ENCODE measurements around the gene TRIO.
"Not testable (repeated sequence)": the region's sequence is repeated elsewhere in the genome, so short reads cannot be mapped to it uniquely, and the experiment has no call there.

Gene TRIO

DNA sequence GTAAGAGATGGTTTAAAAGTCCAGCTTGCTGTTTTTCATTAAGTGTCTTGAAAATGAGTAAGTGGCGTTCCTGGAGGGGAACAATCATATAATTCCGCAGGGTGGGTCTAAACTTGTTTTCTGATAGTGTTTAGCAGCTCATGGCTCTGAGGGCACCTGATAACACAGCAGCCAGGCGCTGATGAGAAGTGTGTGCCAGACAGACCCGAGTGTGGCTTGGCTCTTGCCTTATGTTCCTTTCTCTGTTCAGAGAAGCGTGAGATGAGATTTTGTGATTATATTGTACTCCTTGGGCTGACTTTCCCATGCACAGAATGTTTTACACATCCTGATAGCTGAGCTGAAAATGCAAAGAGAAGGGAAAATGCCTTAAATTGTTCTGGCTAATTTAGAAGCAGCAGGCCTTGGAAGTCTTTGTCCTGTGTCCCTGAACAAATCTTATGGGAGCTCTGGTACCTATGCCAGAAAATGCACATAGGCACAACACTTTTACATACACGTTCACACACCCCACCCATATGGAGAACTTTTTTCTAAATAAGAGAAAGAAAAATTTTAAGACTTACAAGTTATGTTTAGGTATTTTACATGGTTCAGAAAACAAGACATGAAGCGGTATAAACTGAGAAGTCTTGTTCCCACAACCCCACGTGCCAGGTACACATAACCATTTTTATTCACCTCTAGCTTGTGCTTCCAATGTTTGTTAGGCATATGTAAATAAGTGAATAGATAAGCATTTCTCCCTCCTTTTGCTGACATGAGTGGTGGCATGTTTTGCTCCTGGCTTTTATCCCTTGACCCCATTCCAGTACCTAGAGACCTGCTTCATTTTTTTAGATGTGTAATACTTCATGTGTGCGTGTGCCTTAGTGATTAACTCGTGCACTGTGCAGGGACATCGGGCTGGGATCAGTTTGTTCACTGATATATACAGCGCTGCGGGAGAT, 286.2 kb downstream of the TRIO start:
- Histone ChIP-seq H3K18ac (ENCODE audit: low read length) (no peak overlapping the region), H3K56ac (ENCODE audit: low read length) (no peak overlapping the region), H3K4me3 (ENCODE audit: low read length) (no peak overlapping the region), H2BK120ac (ENCODE audit: low read depth, low read length) (no peak overlapping the region), H2BK5ac (ENCODE audit: low read length) (no peak overlapping the region), H4K5ac (ENCODE audit: low read length) (no peak overlapping the region), H3K79me1 (ENCODE audit: low read length) (peaks cover 12% of the 10 kb centered on the region), H2BK15ac (replicated peaks; ENCODE audit: low read depth) (no peak overlapping the region), H2AK5ac (ENCODE audit: low read length) (no peak overlapping the region), H3K36me3 (ENCODE audit: control insufficient read depth, insufficient read depth, low read length) (no peaks in the 10 kb centered on the region), H3K79me2 (ENCODE audit: control insufficient read depth, insufficient read depth, low read length) (no peaks in the 10 kb centered on the region), H3K4ac (ENCODE audit: low read depth, low read length) (no peak overlapping the region), H3K27me3 (ENCODE audit: insufficient read depth, low read length, poor library complexity) (no peaks in the 10 kb centered on the region), H3K4me1 (ENCODE audit: control insufficient read depth, low read depth, low read length) (peaks cover 13% of the 10 kb centered on the region), H3K4me2 (ENCODE audit: low read length) (no peak overlapping the region), H3K9ac (ENCODE audit: low read length) (no peak overlapping the region), H3K27ac (ENCODE audit: low read depth, low read length) (no peak overlapping the region), H4K8ac (ENCODE audit: low read depth, low read length) (no peak overlapping the region), H3K23ac (ENCODE audit: low read length) (no peak overlapping the region)
- no CpG with 5 or more reads among the region's 13 CpGs for WGBS (ENCODE audit: extremely low coverage, insufficient coverage, low lambda C conversion rate)
- DNase-seq, result no peak

DNA sequence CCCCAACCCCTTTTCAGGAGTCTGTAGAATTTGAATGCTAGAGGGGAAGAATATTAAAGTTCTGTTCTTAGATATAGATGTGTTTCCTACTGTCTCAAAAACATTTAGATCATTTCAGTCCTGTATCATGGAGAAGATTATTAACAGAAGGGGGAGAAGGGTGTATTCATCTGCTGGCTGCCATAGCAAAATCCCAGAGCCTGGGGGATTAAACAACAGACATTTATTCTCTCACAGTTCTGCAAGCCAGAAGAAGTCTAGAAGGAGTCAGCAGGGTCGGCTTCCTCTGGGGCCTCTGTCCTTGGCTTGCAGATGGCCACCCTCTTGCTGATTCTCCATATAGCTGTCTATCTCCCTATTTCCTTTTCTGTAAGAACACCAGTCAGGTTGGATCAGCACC, 288.4 kb downstream of the TRIO start:
- no CpG with 5 or more reads among the region's 1 CpG for WGBS (ENCODE audit: extremely low coverage, insufficient coverage, low lambda C conversion rate)
- Histone ChIP-seq H3K4me3 (ENCODE audit: low read length) (no peak overlapping the region), H2BK120ac (ENCODE audit: low read depth, low read length) (no peak overlapping the region), H3K18ac (ENCODE audit: low read length) (no peak overlapping the region), H2BK15ac (replicated peaks; ENCODE audit: low read depth) (no peak overlapping the region), H3K4ac (ENCODE audit: low read depth, low read length) (no peak overlapping the region), H3K79me1 (ENCODE audit: low read length) (peaks cover 14% of the 10 kb centered on the region), H4K5ac (ENCODE audit: low read length) (no peak overlapping the region), H3K36me3 (ENCODE audit: control insufficient read depth, insufficient read depth, low read length) (no peaks in the 10 kb centered on the region), H4K8ac (ENCODE audit: low read depth, low read length) (no peak overlapping the region), H3K27ac (ENCODE audit: low read depth, low read length) (no peak overlapping the region), H3K79me2 (ENCODE audit: control insufficient read depth, insufficient read depth, low read length) (no peaks in the 10 kb centered on the region), H3K4me2 (ENCODE audit: low read length) (no peak overlapping the region), H2AK5ac (ENCODE audit: low read length) (no peak overlapping the region), H3K9ac (ENCODE audit: low read length) (no peak overlapping the region), H3K23ac (ENCODE audit: low read length) (no peak overlapping the region), H3K27me3 (ENCODE audit: insufficient read depth, low read length, poor library complexity) (no peaks in the 10 kb centered on the region), H2BK5ac (ENCODE audit: low read length) (no peak overlapping the region), H3K4me1 (ENCODE audit: control insufficient read depth, low read depth, low read length) (peaks cover 13% of the 10 kb centered on the region), H3K56ac (ENCODE audit: low read length) (no peak overlapping the region)
- DNase-seq, result no peak

DNA sequence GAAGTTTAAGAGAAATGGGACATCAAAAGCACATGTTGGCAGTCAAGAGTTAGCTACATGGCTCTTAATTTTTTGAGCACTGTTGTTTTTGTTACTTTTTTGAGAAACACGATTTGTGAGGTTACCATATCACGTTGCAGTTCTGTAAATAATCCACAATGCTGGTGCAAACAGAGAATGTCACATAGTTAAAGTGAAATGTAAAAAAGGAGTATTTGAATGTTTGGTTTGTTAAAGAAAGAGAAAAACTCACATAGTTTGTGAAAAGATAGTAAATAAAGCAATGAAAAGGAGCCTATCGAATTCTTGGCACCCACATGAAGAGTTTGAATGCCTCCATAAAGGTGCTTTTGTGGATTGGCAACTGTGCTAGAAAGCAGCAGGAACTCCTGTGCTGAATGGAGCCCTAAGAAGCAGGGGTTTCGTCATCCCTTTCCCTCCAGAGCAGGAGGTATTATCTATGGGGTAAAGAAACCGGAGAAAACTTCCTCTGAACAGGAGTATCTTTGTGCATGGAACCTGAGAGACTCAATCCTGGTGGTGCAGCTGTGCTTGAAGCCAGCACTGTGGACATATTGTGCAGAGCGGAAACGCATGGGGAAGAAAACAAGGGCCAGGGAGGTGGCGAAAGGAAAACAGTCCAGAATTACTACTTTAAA, 289.9 kb downstream of the TRIO start:
- no peak overlapping the region for H3K18ac ChIP-seq (ENCODE audit: low read length)
- H2BK5ac ChIP-seq (ENCODE audit: low read length), result no peak overlapping the region
- H3K4ac ChIP-seq (ENCODE audit: low read depth, low read length), result no peak overlapping the region
- WGBS (ENCODE audit: extremely low coverage, insufficient coverage, low lambda C conversion rate), result no CpG with 5 or more reads among the region's 8 CpGs
- no peak overlapping the region for H4K8ac ChIP-seq (ENCODE audit: low read depth, low read length)
- H3K27me3 ChIP-seq (ENCODE audit: insufficient read depth, low read length, poor library complexity), result no peaks in the 10 kb centered on the region
- no peak overlapping the region for H3K4me2 ChIP-seq (ENCODE audit: low read length)
- no peak overlapping the region for H2AK5ac ChIP-seq (ENCODE audit: low read length)
- no peak overlapping the region for H2BK15ac ChIP-seq (replicated peaks; ENCODE audit: low read depth)
- no peak overlapping the region for H4K5ac ChIP-seq (ENCODE audit: low read length)
- no peak overlapping the region for H3K4me3 ChIP-seq (ENCODE audit: low read length)
- H3K79me1 ChIP-seq (ENCODE audit: low read length), result peaks cover 12% of the 10 kb centered on the region
- no peak overlapping the region for H3K9ac ChIP-seq (ENCODE audit: low read length)
- no peaks in the 10 kb centered on the region for H3K79me2 ChIP-seq (ENCODE audit: control insufficient read depth, insufficient read depth, low read length)
- H3K36me3 ChIP-seq (ENCODE audit: control insufficient read depth, insufficient read depth, low read length), result no peaks in the 10 kb centered on the region
- no peak overlapping the region for H2BK120ac ChIP-seq (ENCODE audit: low read depth, low read length)
- H3K27ac ChIP-seq (ENCODE audit: low read depth, low read length), result no peak overlapping the region
- peaks cover 13% of the 10 kb centered on the region for H3K4me1 ChIP-seq (ENCODE audit: control insufficient read depth, low read depth, low read length)
- peak overlapping the region; percentile 33 for H3K23ac ChIP-seq (ENCODE audit: low read length)
- no peak for DNase-seq
- no peak overlapping the region for H3K56ac ChIP-seq (ENCODE audit: low read length)

DNA sequence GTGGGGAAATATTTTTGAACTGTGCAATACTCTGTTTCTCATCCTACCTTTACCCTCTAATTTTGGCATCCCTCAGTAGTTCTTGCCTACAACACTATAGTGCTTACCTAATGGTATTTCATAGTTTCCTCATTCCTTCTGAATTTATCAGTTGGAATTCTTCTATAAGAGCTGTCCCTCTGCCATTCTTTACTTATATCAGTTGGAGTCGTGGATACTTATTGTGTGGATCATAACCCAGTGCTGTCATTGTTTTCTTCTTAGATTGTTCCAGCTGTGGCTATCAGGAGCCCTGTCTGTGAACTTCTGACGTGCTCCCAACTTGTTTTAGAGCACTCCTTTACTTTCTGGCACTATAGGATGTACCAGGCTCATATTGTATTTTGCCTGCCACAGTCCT, 292.3 kb downstream of the TRIO start:
- Histone ChIP-seq H2AK5ac (ENCODE audit: low read length) (no peak overlapping the region), H3K4me1 (ENCODE audit: control insufficient read depth, low read depth, low read length) (peaks cover 9% of the 10 kb centered on the region), H3K79me2 (ENCODE audit: control insufficient read depth, insufficient read depth, low read length) (no peaks in the 10 kb centered on the region), H3K23ac (ENCODE audit: low read length) (no peak overlapping the region), H3K56ac (ENCODE audit: low read length) (no peak overlapping the region), H2BK15ac (replicated peaks; ENCODE audit: low read depth) (no peak overlapping the region), H2BK5ac (ENCODE audit: low read length) (no peak overlapping the region), H4K8ac (ENCODE audit: low read depth, low read length) (no peak overlapping the region), H3K27ac (ENCODE audit: low read depth, low read length) (no peak overlapping the region), H3K4me3 (ENCODE audit: low read length) (no peak overlapping the region), H3K4me2 (ENCODE audit: low read length) (no peak overlapping the region), H4K5ac (ENCODE audit: low read length) (no peak overlapping the region), H3K27me3 (ENCODE audit: insufficient read depth, low read length, poor library complexity) (no peaks in the 10 kb centered on the region), H3K36me3 (ENCODE audit: control insufficient read depth, insufficient read depth, low read length) (no peaks in the 10 kb centered on the region), H3K9ac (ENCODE audit: low read length) (no peak overlapping the region), H3K4ac (ENCODE audit: low read depth, low read length) (no peak overlapping the region), H3K18ac (ENCODE audit: low read length) (no peak overlapping the region), H3K79me1 (ENCODE audit: low read length) (peaks cover 6% of the 10 kb centered on the region), H2BK120ac (ENCODE audit: low read depth, low read length) (no peak overlapping the region)
- no CpG with 5 or more reads among the region's 2 CpGs for WGBS (ENCODE audit: extremely low coverage, insufficient coverage, low lambda C conversion rate)
- DNase-seq, result no peak

DNA sequence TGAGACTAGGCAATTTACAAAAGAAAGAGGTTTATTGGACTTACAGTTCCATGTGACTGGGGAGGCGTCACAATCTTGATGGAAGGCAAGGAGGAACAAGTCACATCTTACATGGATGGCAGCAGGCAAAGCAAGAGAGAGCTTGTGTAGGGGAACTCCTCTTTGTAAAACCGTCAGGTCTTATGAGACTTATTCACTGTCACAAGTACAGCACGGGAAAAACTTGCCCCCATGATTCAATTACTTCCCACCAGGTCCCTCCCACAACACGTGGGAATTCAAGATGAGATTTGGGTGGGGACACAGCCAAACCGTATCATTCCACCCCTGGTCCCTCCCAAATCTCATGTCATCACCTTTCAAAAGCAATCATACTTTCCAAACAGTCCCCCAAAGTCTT, 293.0 kb downstream of the TRIO start:
- not testable (repeated sequence) for H3K27ac ChIP-seq (ENCODE audit: low read depth, low read length); H3K4ac ChIP-seq (ENCODE audit: low read depth, low read length); H3K27me3 ChIP-seq (ENCODE audit: insufficient read depth, low read length, poor library complexity); H4K5ac ChIP-seq (ENCODE audit: low read length); H3K36me3 ChIP-seq (ENCODE audit: control insufficient read depth, insufficient read depth, low read length); H2BK15ac ChIP-seq (replicated peaks; ENCODE audit: low read depth); H3K9ac ChIP-seq (ENCODE audit: low read length); H3K56ac ChIP-seq (ENCODE audit: low read length); H4K8ac ChIP-seq (ENCODE audit: low read depth, low read length); H2BK120ac ChIP-seq (ENCODE audit: low read depth, low read length); H3K4me3 ChIP-seq (ENCODE audit: low read length); H3K79me1 ChIP-seq (ENCODE audit: low read length); H3K18ac ChIP-seq (ENCODE audit: low read length); H2AK5ac ChIP-seq (ENCODE audit: low read length); DNase-seq; H3K23ac ChIP-seq (ENCODE audit: low read length); H3K4me1 ChIP-seq (ENCODE audit: control insufficient read depth, low read depth, low read length); H2BK5ac ChIP-seq (ENCODE audit: low read length); H3K4me2 ChIP-seq (ENCODE audit: low read length); H3K79me2 ChIP-seq (ENCODE audit: control insufficient read depth, insufficient read depth, low read length)
- WGBS (ENCODE audit: extremely low coverage, insufficient coverage, low lambda C conversion rate), result no CpG with 5 or more reads among the region's 5 CpGs
